Sigmoid colon (tissue), 7 donors: ENCODE data around the gene PPFIBP2. TPM values are rescaled to one million over a fixed set of nuclear protein-coding genes. Genes with fewer than 3 reads are reported as not detected.
A peak's percentile ranks its signal among the peaks of the same experiment; 100 is the strongest.

Experiments used
- DNase-seq: peaks from one replicate; pipeline ENCODE4 v3.0.0-alpha.2; 2019
- H3K27ac ChIP-seq, 4 donors: fragments of 200-600 bp; sonication (generic); one replicate each; pipeline ENCODE4 v1.5.1; 2016 to 2019; ENCODE audit warnings: mild to moderate bottlenecking in 1 of 4
- H3K27me3 ChIP-seq, 3 donors: fragments of 200-600 bp; sonication (generic); one replicate each; pipeline ENCODE4 v1.5.1; 2019; ENCODE audit warnings: mild to moderate bottlenecking in 1 of 3
- H3K36me3 ChIP-seq, 4 donors: fragments of 200-600 bp; sonication (generic); one replicate each; pipeline ENCODE4 v1.5.1; 2016 to 2019
- H3K4me1 ChIP-seq, 4 donors: fragments of 200-600 bp; sonication (generic); one replicate each; pipeline ENCODE4 v1.5.1; 2017 to 2019
- H3K4me3 ChIP-seq, 4 donors: fragments of 200-600 bp; sonication (generic); one replicate each; pipeline ENCODE4 v1.5.1; 2017 to 2019; ENCODE audit warnings: mild to moderate bottlenecking in 2 of 4, moderate library complexity in 1 of 4
- H3K9me3 ChIP-seq, 4 donors: fragments of 200-600 bp in 3 of 4; sonication (generic) in 3 of 4; one replicate each; pipeline versions ENCODE4 v1.5.1 to v1.6.1; 2013 to 2019
- CTCF ChIP-seq, 4 experiments: fragments of 450-650 bp in 3 of 4; fragments of 200-600 bp in 1 of 4; IDR thresholded peaks; one replicate each; pipeline ENCODE4 v1.5.1; 2016 to 2019; ENCODE audit warnings: antibody characterized with exemption in 4 of 4, mild to moderate bottlenecking in 3 of 4, moderate library complexity in 2 of 4
- EP300 ChIP-seq, 4 donors: sonication (generic); formaldehyde crosslinking; IDR thresholded peaks; one replicate each; pipeline ENCODE4 v1.6.1; 2017; ENCODE audit warnings: antibody characterized with exemption in 4 of 4
- POLR2A ChIP-seq, 2 donors: fragments of 450-650 bp; IDR thresholded peaks; one replicate each; pipeline ENCODE4 v1.6.1; 2016; ENCODE audit warnings: antibody characterized with exemption in 2 of 2, mild to moderate bottlenecking in 2 of 2, moderate library complexity in 2 of 2
- POLR2AphosphoS5 ChIP-seq, 4 donors: sonication (generic); formaldehyde crosslinking; IDR thresholded peaks; one replicate each; pipeline ENCODE4 v1.6.1; 2017; ENCODE audit warnings: antibody characterized with exemption in 4 of 4
- WGBS, 2 donors: extraction: QIAGEN DNeasy Blood & Tissue Kit; methylation state at CpG; one replicate each; pipeline ENCODE4 v1.1.7; 2013; 5-methylcytosine and 5-hydroxymethylcytosine counted together
- intact Hi-C: fragments of 100-400 bp; cut with DNase I; formaldehyde crosslinking; loops from one replicate; pipeline ENCODE4 v1.15.1; 2023
- polyA plus RNA-seq, 3 donors: library from polyadenylated mRNA; stranded (reverse); fragments of 200-250 nt; gene quantifications; one replicate each; pipeline ENCODE4 v1.2.3, GENCODE V29; 2013
- total RNA-seq, 4 donors: library from RNA; depleted of rRNA; stranded (reverse); fragments of >200 nt; gene quantifications; one replicate each; pipeline ENCODE4 v1.1.0, GENCODE V29; 2016
- donor health status: healthy with polysubstance abuse.
- donor health status: Bipolar disorder and iron deficiency.
- donor health status: healthy.

The PPFIBP2 gene
- total and polyA plus RNA-seq, 7 donors: 4.1 to 33.5 (median 11.6) TPM

GRCh38 chr11:7595016-7595866, 81.4 kb downstream of the PPFIBP2 start:
- H3K4me3 ChIP-seq: no peak overlapping the region
- WGBS, 2 donors: 91 to 99% methylated on average over 1 of the region's 1 CpG
- peak overlapping the region in 2 of 4 donors; percentile 4 to 8 for H3K27ac ChIP-seq
- no peaks in the 10 kb centered on the region for H3K36me3 ChIP-seq
- H3K9me3 ChIP-seq: no peaks in the 10 kb centered on the region
- intact Hi-C loops: no loop called here
- TF ChIP-seq CTCF (IDR thresholded peaks at IDR 0.05): no peak
- peak in 1 of 4 donors; percentile 19 for TF ChIP-seq POLR2AphosphoS5 (IDR thresholded peaks at IDR 0.05)
- no peak for TF ChIP-seq EP300 (IDR thresholded peaks at IDR 0.05)
- H3K4me1 ChIP-seq: no peaks in the 10 kb centered on the region
- H3K27me3 ChIP-seq: no peaks in the 10 kb centered on the region
- no peak for DNase-seq

- intact Hi-C loops: no loop called here
- 94 to 96% methylated on average over 2 of the region's 2 CpGs for WGBS, 2 donors
- no peak for DNase-seq
- Histone ChIP-seq H3K4me1 (no peaks in the 10 kb centered on the region), H3K36me3 (no peaks in the 10 kb centered on the region), H3K27me3 (no peaks in the 10 kb centered on the region), H3K9me3 (no peaks in the 10 kb centered on the region), H3K27ac (peak overlapping the region in 2 of 4 donors; percentile 8 to 39), H3K4me3 (no peak overlapping the region)
- TF ChIP-seq CTCF (IDR thresholded peaks at IDR 0.05): no peak
- TF ChIP-seq POLR2AphosphoS5 (IDR thresholded peaks at IDR 0.05): no peak
- no peak for TF ChIP-seq EP300 (IDR thresholded peaks at IDR 0.05)
- TF ChIP-seq POLR2A (IDR thresholded peaks at IDR 0.05): no peak
Measured at GRCh38 chr11:7595951-7596350, 82.2 kb downstream of the PPFIBP2 start.

GRCh38 chr11:7596975-7597391, 83.2 kb downstream of the PPFIBP2 start:
- Histone ChIP-seq H3K4me3 (no peak overlapping the region), H3K36me3 (no peaks in the 10 kb centered on the region), H3K4me1 (no peaks in the 10 kb centered on the region), H3K27ac (no peak overlapping the region), H3K9me3 (no peaks in the 10 kb centered on the region), H3K27me3 (no peaks in the 10 kb centered on the region)
- 17 to 74% methylated on average over 5 of the region's 5 CpGs for WGBS, 2 donors
- intact Hi-C loops: no loop called here
- TF ChIP-seq POLR2AphosphoS5 (IDR thresholded peaks at IDR 0.05) (no peak), EP300 (IDR thresholded peaks at IDR 0.05) (no peak), POLR2A (IDR thresholded peaks at IDR 0.05) (no peak), CTCF (IDR thresholded peaks at IDR 0.05) (no peak)
- peak; percentile 66 for DNase-seq

GRCh38 chr11:7597620-7598019, 83.8 kb downstream of the PPFIBP2 start:
- H3K4me3 ChIP-seq: no peak overlapping the region
- H3K4me1 ChIP-seq: no peaks in the 10 kb centered on the region
- TF ChIP-seq POLR2AphosphoS5 (IDR thresholded peaks at IDR 0.05): no peak
- TF ChIP-seq POLR2A (IDR thresholded peaks at IDR 0.05): no peak
- TF ChIP-seq CTCF (IDR thresholded peaks at IDR 0.05): no peak
- TF ChIP-seq EP300 (IDR thresholded peaks at IDR 0.05): no peak
- no peaks in the 10 kb centered on the region for H3K27me3 ChIP-seq
- intact Hi-C loops: no loop called here
- no peak overlapping the region for H3K27ac ChIP-seq
- no peaks in the 10 kb centered on the region for H3K9me3 ChIP-seq
- H3K36me3 ChIP-seq: no peaks in the 10 kb centered on the region
- DNase-seq: no peak
- 16 to 62% methylated on average over 8 of the region's 8 CpGs for WGBS, 2 donors
